ENCODE results near the gene UQCRHL.

UQCRHL gene

GRCh38 chr1:15764269-15764764 is 43.1 kb downstream of the UQCRHL start:
- in situ Hi-C loops (cut with MboI; ENCODE audit: low pct_unique_long_range_greater_than_20kb, low sequenced_read_pairs), result no loop called here
- DNase-seq, result no peak

DNA sequence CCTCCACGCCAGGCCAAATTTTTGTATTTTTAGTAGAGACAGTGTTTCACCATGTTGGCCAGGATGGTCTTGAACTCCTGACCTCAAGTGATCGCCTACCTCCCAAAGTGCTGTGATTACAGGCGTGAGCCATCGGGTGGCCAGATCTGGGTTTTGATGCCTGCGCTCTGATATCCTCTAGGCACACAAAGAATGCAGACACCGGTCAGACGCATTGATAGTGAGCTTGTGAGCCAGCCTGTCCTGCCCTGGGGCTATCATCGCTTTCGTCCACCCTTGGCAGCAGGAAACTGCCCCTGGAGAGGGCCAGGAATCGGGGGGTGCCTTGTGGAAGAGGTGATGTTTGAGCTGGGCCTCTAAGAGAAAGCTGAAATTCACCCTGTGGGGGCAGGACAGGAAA is 44.9 kb downstream of the UQCRHL start:
- in situ Hi-C loops (cut with MboI; ENCODE audit: low pct_unique_long_range_greater_than_20kb, low sequenced_read_pairs), result no loop called here
- no peak for DNase-seq

GRCh38 chr1:15761366-15762128 is 45.9 kb downstream of the UQCRHL start:
- in situ Hi-C loops (cut with MboI; ENCODE audit: low pct_unique_long_range_greater_than_20kb, low sequenced_read_pairs), result no loop called here
- DNase-seq, result no peak

DNA sequence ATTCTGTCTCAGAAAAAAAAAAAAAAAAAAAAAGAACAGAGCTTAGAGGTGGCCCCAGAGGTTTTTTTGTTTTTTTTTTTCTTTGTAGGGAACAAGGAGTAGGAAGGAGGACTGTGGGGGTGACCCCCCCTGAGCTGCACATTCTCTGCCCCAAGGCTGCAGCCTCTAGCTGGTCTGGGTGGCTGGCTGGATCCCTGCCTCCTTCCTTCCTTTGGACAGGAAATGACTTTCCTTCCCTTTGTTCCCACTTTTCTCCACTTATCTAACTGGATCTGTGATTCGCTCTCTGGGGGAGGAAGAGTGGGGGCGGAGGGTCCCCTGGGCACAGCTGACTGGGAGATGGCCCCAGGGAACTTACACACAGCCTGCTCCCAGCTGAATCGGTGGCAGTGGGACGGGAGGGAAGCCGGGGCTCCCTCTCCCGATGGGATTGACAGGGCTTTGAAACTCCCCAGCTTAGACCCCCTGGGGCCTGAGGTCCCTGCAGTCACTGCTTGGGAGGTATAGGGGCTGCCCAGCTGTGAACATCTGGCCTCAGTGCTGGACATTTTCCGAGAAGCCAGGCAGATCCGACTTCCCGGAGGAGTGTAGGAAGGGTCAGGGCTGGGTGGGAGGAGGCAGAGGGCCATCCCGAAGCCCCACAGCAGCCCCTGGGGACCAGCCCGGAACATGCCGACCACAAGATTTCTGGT is 46.8 kb downstream of the UQCRHL start:
- in situ Hi-C loops (cut with MboI; ENCODE audit: low pct_unique_long_range_greater_than_20kb, low sequenced_read_pairs), result no loop called here
- peak; percentile 9 for DNase-seq

- DNase-seq, result peak; percentile 12
- in situ Hi-C loops (cut with MboI; ENCODE audit: low pct_unique_long_range_greater_than_20kb, low sequenced_read_pairs), result no loop called here
Observed at GRCh38 chr1:15758953-15759661, 48.3 kb downstream of the UQCRHL start.

DNA sequence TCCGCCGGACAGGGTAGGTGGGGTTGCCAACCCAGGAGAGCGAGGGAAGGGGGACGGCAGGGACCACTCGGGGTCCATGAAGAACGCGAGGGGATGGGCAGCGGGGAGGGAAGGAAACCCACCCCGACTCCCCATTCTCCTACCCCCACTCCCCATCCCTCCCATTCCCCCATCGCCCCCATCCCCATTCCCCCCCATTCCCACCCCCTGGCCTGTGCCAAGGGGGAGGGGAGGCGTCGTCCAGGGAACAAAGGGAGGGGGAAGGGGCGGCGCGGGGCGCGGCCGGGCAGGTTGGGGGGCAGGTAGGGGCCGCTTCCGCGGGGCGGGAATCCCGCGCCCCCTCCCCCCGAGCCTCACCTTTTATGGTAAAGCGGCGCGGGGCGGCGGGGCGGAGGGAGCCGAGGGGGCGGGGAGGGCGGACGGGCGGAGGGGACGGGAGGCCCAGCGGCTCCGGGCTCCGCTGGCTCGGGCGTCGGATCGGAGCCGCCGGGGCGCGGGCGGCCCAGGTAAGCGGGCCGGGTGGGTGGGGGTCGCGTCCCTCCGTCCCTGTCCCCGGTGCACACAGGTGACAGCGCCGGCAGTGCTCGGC is 49.0 kb downstream of the UQCRHL start, which contains the start of gene FBLIM1:
Gene FBLIM1, plus strand, starts transcription at position 453 of the 589 bp plus-strand sequence. CDS start 6,189 bp downstream, outside the sequence.
- no peak for DNase-seq
- in situ Hi-C loops (cut with MboI; ENCODE audit: low pct_unique_long_range_greater_than_20kb, low sequenced_read_pairs), result no loop called here

DNA sequence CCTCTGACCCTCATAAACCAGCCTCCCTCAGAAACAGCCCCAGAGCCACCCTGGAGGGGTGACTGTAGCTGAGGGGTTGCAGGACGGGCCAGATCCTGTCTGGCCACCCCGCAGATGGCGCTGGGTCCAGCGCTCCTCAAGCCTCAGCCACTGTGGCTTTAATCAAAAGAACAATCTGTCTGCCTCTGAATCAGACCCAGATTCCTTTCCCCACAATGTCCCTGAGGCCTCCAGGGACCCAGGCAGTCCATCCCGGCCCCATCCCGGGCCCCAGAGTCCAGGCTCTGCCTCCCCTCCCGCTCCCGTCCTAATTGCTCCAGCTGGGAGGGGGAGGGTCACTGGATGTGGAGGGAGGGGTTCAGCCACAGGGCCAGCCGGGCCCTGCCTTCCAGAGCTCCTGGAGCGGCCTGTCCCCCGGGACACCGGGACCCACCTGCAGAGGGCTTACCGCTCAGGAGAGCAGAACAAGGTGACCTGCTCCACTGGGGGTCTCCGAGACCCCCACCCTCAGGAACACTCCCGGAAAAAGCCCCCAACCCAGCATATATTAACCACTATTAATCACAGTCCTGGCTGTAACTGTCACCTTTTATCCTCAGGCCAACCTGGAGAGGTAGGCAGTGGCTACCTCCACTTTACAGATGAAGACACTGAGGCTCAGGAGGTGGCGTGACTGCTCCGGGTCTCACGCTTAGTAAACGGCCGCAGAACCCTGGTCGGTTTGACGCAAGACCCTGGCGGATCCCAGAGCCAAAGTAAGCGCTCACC is 49.7 kb downstream of the UQCRHL start:
- no peak for DNase-seq
- in situ Hi-C loops (cut with MboI; ENCODE audit: low pct_unique_long_range_greater_than_20kb, low sequenced_read_pairs), result no loop called here

Data from KBM-7 (cell line).